GM19324 (cell line): ENCODE measurements around the gene SLC25A25.
"Not testable (repeated sequence)": the region's sequence is repeated elsewhere in the genome, so short reads cannot be mapped to it uniquely, and the experiment has no call there.

Source experiments
- ATAC-seq: cut with Tn5 transposase; IDR thresholded peaks from one replicate; pipeline ENCODE4 v1.9.1; 2021; ENCODE audit warnings: mild to moderate bottlenecking, moderate library complexity; ENCODE audit not compliant: unreplicated experiment, low FRiP score

The SLC25A25 gene

DNA sequence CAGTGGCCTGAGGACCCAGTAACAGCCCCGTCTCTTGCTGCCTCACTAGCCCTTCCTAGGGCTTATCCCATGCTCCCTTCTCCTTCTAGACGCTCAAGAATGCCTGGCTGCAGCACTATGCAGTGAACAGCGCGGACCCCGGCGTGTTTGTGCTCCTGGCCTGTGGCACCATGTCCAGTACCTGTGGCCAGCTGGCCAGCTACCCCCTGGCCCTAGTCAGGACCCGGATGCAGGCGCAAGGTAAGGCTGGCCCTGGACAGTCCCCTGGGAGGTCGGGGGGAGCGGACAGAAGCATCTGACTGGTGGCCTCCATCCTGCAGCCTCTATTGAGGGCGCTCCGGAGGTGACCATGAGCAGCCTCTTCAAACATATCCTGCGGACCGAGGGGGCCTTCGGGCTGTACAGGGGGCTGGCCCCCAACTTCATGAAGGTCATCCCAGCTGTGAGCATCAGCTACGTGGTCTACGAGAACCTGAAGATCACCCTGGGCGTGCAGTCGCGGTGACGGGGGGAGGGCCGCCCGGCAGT is 39.0 kb downstream of the SLC25A25 start:
- no peak for ATAC-seq

- ATAC-seq = no peak
These were observed 39.6 kb downstream of the SLC25A25 start for GRCh38 chr9:128107468-128108268.

DNA sequence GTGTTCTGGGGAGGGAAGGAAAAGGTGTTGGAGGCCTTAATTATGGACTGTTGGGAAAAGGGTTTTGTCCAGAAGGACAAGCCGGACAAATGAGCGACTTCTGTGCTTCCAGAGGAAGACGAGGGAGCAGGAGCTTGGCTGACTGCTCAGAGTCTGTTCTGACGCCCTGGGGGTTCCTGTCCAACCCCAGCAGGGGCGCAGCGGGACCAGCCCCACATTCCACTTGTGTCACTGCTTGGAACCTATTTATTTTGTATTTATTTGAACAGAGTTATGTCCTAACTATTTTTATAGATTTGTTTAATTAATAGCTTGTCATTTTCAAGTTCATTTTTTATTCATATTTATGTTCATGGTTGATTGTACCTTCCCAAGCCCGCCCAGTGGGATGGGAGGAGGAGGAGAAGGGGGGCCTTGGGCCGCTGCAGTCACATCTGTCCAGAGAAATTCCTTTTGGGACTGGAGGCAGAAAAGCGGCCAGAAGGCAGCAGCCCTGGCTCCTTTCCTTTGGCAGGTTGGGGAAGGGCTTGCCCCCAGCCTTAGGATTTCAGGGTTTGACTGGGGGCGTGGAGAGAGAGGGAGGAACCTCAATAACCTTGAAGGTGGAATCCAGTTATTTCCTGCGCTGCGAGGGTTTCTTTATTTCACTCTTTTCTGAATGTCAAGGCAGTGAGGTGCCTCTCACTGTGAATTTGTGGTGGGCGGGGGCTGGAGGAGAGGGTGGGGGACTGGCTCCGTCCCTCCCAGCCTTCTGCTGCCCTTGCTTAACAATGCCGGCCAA is 40.4 kb downstream of the SLC25A25 start:
- no peak for ATAC-seq

DNA sequence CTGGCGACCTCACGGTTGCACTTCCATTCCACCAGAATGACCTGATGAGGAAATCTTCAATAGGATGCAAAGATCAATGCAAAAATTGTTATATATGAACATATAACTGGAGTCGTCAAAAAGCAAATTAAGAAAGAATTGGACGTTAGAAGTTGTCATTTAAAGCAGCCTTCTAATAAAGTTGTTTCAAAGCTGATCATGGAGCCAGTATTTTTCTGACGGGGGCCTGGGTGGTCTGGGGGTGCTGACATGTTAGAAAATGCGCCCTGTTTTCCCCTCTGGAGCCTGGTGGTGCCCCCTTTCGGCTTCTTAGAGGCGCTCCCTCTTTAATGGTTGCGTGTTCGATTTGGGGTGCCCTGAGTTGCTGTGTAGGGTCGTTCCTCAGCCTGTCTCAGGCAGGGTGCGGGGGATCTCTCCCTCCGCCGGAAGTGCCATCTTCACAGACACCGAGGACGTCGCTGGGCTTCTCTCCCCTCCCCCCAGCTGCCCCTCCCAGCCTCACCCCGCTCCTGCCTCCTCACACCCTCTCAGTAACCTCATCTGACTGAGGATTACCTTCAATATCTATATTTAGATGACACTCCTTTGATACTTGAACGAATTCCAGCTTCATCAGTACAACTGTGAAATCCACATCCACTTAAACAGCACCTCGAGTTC is 41.1 kb downstream of the SLC25A25 start:
- no peak for ATAC-seq

DNA sequence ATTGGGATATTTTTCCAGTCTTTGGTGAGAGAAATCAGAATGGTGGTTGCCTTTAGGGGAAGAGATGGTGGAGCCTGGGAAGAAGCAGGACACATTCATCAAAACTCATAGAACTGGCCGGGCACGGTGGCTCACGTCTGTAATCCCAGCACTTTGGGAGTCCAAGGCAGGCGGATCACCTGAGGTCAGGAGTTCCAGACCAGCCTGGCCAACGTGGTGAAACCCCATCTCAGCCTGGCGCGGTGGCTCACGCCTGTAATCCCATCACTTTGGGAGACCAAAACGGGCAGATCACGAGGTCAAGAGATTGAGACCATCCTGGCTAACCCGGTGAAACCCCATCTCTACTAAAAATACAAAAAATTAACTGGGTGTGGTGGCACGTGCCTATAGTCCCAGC is 43.7 kb downstream of the SLC25A25 start:
- not testable (repeated sequence) for ATAC-seq

GRCh38 chr9:128113526-128114325 is 45.7 kb downstream of the SLC25A25 start:
- ATAC-seq = no peak

DNA sequence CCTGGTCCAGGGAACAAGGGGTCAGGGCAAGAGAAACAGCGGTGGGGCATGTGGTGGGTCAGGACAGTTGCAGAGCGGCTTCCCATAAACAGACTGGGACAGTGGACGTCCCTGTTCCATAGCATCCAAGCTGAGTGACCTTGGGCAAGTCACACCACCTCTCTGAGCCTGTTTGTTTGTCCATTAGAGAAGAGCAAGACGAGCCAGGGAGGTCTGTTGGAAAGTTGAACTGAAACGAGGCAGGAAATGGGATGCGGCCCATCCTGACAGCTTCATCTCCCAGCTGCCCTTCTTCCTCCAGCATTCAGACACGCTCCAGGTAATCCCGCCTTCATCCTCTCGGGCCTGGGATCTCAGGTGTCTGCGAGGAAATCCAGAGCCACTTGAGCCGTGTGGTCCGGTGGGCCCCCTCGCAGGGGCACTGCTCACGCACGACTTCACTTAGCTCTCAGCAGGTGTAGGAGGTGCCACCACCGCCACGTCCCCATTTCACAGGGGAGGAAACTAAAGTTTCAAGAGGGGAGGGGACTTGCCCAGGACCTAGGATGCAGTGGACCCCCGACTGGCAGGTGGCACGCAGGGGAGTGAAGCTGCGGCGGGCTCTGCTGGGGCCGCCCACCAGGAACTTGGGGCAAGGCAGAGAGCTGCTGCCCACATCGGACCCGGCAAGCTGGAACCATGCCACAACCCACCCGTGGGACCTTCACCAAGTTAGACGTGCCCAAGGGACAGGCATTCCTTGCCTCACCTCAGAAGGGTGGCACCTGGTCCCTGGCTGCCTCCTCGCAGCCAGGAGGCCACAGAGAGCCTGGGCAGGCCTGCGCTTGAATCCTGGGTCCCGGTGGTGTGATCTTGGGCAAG is 46.5 kb downstream of the SLC25A25 start:
- ATAC-seq = no peak

DNA sequence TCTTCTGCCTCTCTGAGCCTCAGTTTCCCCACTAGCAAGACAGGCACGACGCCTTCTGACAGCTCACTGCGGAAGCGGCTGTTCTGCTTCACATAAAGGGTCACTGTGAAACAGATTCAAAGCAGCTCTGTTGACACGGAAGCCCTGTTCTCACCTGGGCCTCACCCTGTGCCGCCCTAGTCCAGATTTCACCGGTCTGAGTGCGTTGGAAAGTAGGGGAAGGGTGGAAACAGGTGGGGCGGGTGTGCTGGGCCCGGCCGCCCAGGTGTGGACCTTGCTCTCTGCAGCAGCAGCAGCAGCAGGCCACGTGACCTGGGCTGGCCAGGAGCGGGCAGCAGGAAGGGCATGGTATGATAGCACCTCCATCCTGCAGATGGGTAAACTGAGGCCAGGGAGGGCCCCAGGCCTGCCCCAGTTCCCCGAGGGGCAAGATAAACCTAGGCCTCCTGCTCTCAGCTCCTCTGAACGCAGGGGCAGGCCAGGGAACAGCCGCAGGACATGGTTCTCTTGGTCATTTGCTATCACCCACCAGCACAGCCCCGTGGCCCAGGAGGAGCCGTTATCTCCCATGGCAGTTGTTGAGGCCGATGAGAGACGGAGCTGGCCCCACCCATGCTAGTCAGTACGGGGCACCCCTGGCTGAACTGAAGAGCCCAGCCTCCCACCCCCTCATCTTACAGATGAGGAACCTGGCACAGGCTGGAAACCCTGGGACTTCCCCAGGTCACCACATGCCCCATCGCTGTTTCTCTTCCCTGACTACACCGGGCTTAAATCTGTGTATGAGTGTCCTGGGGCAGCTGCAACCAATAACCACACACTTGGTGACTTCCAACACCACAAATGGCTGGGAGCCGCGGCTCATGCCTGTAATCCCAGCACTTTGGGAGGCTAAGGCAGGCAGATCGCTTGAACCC is 47.4 kb downstream of the SLC25A25 start:
- ATAC-seq = no peak

DNA sequence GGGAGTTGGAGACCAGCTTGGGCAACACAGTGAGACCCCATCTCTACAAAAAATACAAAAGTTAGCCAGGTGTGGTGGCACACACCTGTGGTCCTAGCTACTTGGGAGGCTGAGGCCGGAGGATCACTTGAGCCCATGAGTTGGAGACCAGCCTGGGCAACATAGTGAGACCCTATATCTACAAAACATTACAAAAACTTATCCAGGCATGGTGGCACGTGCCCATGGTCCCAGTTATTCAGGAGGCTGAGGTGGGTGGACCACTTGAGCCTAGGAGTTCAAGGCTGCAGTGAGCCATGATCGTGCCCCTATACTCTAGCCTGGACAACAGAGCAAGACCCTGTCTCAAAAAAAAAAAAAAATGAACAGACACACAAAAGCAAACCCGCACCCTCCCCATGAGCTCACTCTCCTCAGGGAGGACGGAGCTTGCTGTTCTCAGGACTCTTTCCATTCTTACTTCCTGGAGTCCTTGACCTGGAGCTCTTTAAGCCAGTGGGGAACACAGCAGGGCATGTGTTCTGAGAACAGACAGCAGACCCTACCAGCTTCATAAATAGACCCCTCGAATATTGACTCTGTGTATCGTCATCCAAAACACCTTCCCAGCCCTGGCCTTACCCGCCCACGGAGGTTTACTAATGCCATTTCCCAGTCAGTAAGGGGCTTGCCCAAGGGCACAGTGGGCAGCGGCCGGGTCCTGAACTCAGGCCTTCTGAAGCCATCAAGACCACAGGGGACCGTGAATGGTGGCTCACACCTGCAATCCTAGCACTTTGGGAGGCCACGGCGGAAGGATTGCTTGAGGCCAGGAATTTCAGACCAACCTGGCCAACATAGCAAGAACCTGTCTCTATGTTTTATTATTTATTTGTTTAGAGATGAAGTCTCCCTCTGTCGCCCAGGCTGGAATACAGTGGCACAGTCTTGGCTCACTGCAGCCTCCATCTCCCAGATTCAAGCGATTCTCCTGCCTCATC is 48.4 kb downstream of the SLC25A25 start:
- ATAC-seq = no peak

DNA sequence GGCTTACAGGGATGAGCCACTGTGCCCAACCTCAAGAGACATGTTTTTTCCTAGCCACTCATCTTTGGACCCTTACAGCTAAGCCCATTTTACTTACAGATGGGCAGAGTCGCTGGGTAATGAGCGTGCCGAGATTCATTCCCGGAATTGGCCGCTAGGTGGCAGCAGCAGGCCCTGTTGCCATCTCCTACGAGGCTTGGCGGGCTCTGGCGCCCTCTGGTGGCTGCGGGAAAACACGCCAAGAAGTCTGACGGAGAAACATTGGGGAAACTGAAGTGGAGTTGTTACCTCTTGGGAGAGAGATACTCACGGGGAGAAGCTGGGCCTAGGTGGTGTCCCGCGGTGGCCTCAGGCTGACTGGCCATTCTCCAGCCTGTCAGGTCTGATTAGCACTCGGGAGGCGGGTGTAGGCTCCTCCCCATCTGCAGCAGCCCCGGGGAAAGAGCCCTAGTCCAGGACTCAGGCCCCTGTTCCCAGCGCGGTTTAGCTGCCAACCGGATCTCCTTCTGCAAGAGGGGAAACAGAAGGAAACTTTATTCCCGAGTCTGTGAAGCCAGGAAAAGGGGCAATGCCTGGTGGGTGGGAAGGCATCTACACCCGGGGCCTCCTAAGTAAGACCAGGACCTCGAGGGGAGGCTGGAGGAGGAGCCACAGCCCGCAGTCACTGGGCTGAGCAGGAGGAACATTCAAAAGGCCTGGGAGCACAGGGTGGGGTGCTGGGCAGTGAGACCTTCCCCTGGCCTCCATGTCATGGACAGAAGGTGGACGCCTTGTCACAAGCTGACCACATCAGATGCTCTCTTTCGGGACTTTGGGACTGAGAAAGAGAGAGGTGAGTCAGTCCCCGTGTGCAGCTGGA is 49.8 kb downstream of the SLC25A25 start:
- ATAC-seq = no peak

DNA sequence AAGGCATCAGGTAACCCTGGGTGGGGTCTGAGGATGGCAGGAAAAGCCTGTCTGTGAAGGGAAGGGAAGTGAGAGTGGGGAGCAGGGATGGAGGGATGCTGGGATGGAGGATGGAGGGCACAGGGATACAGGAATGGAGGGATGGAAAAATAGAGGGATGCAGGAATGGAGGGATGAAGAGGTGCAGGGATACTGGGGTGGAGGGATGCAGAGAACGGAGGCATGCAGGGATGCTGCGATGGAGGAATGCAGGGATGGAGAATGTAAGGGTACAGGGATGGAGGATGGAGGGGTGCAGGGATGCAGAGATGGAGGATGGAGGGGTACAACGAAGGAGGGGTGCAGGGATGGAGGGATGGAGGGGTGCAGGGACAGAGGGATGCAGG is 50.4 kb downstream of the SLC25A25 start:
- ATAC-seq = no peak

DNA sequence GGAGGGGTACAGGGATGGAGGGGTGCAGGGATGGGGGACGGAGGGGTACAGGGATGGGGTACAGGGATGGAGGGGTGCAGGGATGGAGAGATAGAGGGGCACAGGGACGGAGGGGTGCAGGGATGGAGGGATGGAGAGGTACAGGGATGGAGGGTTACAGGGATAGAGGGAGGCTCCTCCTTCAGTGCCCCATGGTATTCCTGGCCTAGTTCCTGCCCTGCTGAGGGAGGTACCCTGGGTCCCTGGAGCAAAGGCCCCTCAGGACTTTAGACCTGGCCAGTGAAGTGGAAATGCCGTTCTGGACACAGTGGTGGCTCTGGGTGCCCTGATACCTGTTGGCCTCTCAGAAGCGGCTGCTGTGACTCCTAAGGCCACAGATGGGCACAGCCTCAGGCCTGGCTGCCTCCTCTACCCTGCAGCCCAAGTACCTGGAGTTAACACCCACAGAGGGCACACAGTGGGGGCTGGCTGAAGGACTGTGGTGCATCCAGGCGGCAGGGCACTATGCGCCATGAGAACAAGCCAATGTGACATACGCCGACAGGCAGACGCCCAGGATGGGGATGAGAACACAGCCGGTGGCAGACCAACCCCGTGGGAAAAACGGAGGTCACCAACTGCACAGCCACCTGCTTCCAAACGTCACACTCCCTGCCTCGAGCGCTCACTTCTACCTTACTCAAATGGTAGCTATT is 51.1 kb downstream of the SLC25A25 start:
- ATAC-seq = no peak

DNA sequence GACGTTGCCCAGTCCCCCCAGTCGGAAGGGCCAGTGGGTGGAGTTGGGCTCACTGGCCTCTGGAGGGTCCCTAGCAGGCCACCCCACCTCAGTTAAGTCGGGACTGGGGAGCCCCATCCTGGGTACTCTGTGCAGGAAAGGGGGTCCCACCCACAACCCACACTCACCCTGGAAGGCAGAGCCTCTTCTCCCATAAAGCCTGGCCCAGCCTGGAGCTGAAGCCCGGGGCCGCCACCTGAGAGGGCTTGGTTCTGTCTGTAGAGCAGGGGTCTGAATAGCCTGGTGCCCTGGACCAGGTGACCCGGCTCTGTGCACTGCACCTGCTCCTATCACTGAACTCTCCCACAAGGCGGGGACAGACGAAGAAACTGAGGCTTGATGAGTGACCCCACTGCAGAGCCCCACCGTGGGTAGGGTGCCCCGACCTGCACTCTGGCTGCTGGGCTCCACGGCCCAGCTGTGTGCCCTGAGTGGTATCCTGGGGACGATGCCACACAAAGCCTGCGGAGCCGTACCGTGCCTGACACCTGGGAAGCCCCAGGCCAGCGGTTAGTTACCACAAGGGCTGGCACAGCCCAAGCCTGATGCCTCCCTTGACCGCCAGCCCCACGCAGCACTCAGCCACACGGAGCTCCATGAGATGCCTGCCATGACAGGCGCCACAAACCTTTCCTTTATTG is 52.2 kb downstream of the SLC25A25 start:
- no peak for ATAC-seq

DNA sequence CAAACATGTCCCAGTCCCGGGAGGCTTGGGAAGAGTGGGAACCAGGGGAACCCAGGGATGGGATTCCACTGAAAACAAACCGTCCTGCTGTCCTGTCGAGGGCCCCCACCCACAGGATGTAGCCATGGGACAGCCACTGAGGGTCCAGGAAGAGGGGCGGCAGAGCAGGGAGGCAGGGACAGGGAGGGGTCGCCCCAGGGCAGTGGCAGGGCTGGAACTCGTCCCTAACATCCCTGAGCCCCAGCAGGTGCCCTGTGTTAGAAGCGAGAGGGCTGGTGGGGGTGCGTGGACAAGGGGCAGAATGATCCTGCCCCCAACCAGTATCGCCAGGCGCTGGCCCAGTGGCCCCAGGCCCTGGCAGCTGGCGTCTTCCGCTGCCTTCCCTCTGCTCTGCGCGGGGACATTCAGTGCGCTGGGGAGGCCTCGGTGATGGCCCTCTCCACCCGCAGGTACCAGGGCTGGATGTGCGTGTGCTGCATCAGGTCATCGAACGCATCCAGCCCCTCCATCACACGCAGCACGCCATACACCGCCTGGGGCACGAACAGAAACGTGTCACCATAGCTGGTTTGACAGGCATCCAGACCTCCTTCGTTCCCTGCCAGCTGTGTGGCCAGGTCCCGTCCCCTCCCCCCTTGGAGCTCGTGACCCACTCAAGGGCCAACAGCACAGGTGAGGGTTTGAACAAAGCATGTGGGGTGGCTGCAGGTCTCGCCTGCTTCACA is 52.9 kb downstream of the SLC25A25 start:
- no peak for ATAC-seq

DNA sequence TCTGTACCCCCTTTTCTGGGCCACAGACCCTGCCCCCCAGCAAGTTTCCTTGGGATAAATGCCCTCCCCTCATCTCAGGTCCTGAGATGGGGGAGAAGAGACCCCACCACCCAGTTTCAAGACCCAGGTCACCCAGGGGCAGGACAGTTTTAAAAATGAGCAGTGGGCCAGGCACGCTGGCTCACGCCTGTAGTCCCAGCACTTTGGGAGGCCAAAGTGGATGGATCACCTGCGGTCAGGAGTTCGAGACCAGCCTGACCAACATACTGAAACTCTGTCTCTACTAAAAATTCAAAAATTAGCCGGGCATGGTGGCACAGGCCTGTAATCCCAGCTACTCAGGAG is 53.4 kb downstream of the SLC25A25 start:
- no peak for ATAC-seq
